A549 (cell line): ENCODE results near the gene BANF2. TPM values are rescaled to one million over a fixed set of nuclear protein-coding genes. Genes with fewer than 3 reads are reported as not detected.

Experiments
- ATAC-seq, 2 experiments: fragments of 200-7000 bp in 1 of 2; fragments of >200 bp in 1 of 2; cut with Nextera tagmentation in 1 of 2; cut with Tn5 transposase in 1 of 2; 3 replicates each; pipeline versions ENCODE4 v1.8.0 to v1.9.1; 2018 to 2020; ENCODE audit warnings: mild to moderate bottlenecking in 1 of 2, moderate library complexity in 1 of 2
- CTCF ChIA-PET: fragments of 300-600 bp; sonication (Branson Sonifier 250); formaldehyde crosslinking; extraction: SDS; loops from one replicate; lab custom pipeline; 2021; ENCODE audit warnings: antibody characterized with exemption, inconsistent platforms; lab: Yijun Ruan, JAX
- POLR2A ChIA-PET: fragments of 350-600 bp; formaldehyde crosslinking; extraction: SDS; loops from one replicate; lab custom pipeline; 2021; ENCODE audit warnings: antibody characterized with exemption, inconsistent platforms; lab: Yijun Ruan, JAX
- DNase-seq, 2 experiments: peaks; one replicate each; pipeline versions ENCODE4 v3.0.0 to v3.0.0-alpha.2; 2011 to 2016; ENCODE audit warnings: low read depth in 1 of 2, low spot score in 1 of 2
- FAIRE-seq: peaks from 2 replicates; lab custom pipeline; 2011; peaks lifted over from hg19 to GRCh38; lab: Jason Lieb, UNC
- H3K27ac ChIP-seq, 2 experiments: fragments of >200 bp; sonication (Bioruptor Twin); formaldehyde crosslinking; 3 replicates each; pipeline ENCODE4 v1.5.1; 2016 to 2017
- H3K4me1 ChIP-seq: fragments of >200 bp; sonication (Bioruptor Twin); formaldehyde crosslinking; 3 replicates; pipeline ENCODE4 v1.6.1; 2016
- H3K4me2 ChIP-seq: fragments of >200 bp; sonication (Bioruptor Twin); formaldehyde crosslinking; 3 replicates; pipeline ENCODE4 v1.6.1; 2016
- H3K4me3 ChIP-seq: fragments of >200 bp; sonication (Bioruptor Twin); formaldehyde crosslinking; 3 replicates; pipeline ENCODE4 v1.5.1; 2016
- H3K9me3 ChIP-seq: fragments of >200 bp; sonication (Bioruptor Twin); formaldehyde crosslinking; 3 replicates; pipeline ENCODE4 v1.6.1; 2016
- BHLHE40 ChIP-seq: IDR thresholded peaks from 2 replicates; pipeline ENCODE4 v1.6.1; 2012; ENCODE audit warnings: low read depth, low read length, inconsistent platforms
- CBX2 ChIP-seq: fragments of 200-600 bp; sonication (generic); IDR thresholded peaks from 2 replicates; pipeline ENCODE4 v1.6.1; 2016; ENCODE audit warnings: low read depth, mild to moderate bottlenecking, borderline replicate concordance
- EHF ChIP-seq: fragments of 250-450 bp; sonication (Bioruptor Pico); IDR thresholded peaks from 2 replicates; pipeline ENCODE4 v1.5.0; 2020; ENCODE audit warnings: mild to moderate bottlenecking
- ESRRA ChIP-seq: fragments of 150-350 bp; IDR thresholded peaks from 2 replicates; pipeline ENCODE4 v1.6.1; 2014; ENCODE audit warnings: mild to moderate bottlenecking, low read length, borderline replicate concordance
- FOSL2 ChIP-seq, 2 experiments: fragments of 450-650 bp in 1 of 2; fragments of >200 bp in 1 of 2; sonication (Bioruptor Twin) in 1 of 2; formaldehyde crosslinking; IDR thresholded peaks; 2 replicates each; pipeline versions ENCODE4 v1.5.0 to v1.6.1; 2016 to 2020; ENCODE audit warnings: mild to moderate bottlenecking in 1 of 2, moderate library complexity in 1 of 2
- GATA3 ChIP-seq: IDR thresholded peaks from 2 replicates; pipeline ENCODE4 v1.6.1; 2012; ENCODE audit warnings: borderline replicate concordance
- HDAC2 ChIP-seq: fragments of 200-600 bp; sonication (generic); IDR thresholded peaks from 2 replicates; pipeline ENCODE4 v1.6.1; 2016
- KDM5A ChIP-seq: fragments of 200-600 bp; sonication (generic); IDR thresholded peaks from 2 replicates; pipeline ENCODE4 v1.6.1; 2016; ENCODE audit warnings: antibody characterized with exemption, mild to moderate bottlenecking
- MAZ ChIP-seq: fragments of 150-350 bp; IDR thresholded peaks from 2 replicates; pipeline ENCODE4 v1.6.1; 2014; ENCODE audit warnings: antibody characterized with exemption, low read depth, low read length, borderline replicate concordance
- NFE2L2 ChIP-seq: fragments of 150-350 bp; conservative IDR thresholded peaks from 2 replicates; pipeline ENCODE4 v1.6.1; 2014; ENCODE audit warnings: low read length
- NR3C1 ChIP-seq: fragments of >200 bp; sonication (Bioruptor Twin); formaldehyde crosslinking; IDR thresholded peaks from 3 replicates; pipeline ENCODE4 v1.6.1; 2017
- RAD21 ChIP-seq, 2 experiments: fragments of >200 bp in 1 of 2; sonication (Bioruptor Twin) in 1 of 2; formaldehyde crosslinking in 1 of 2; IDR thresholded peaks in 1 of 2; conservative IDR thresholded peaks in 1 of 2; 2 replicates in 1 of 2; 3 replicates in 1 of 2; pipeline ENCODE4 v1.6.1; 2012 to 2018; ENCODE audit warnings: inconsistent platforms in 1 of 2
- RNF2 ChIP-seq: fragments of 200-600 bp; sonication (generic); IDR thresholded peaks from 2 replicates; pipeline ENCODE4 v1.6.1; 2016; ENCODE audit warnings: low read depth, mild to moderate bottlenecking, antibody characterized with exemption, moderate library complexity, borderline replicate concordance
- SMC3 ChIP-seq: fragments of >200 bp; sonication (Bioruptor Twin); formaldehyde crosslinking; IDR thresholded peaks from 3 replicates; pipeline ENCODE4 v1.6.1; 2018; ENCODE audit warnings: inconsistent platforms
- WGBS: methylation state at CpG from one replicate; pipeline ENCODE4 v1.1.6; 2017; ENCODE audit errors: missing lambda C conversion rate; 5-methylcytosine and 5-hydroxymethylcytosine counted together
- polyA plus RNA-seq, 4 experiments: library from polyadenylated mRNA; depleted of rRNA in 3 of 4; stranded (reverse); fragments of >200 nt; fragmentation: RNase III in 1 of 4; extraction: RNeasy Plus Mini Kit Qiagen cat#74134 plus additional on column Dnase treatment in 1 of 4; gene quantifications; 2 replicates in 3 of 4; 3 replicates in 1 of 4; pipeline ENCODE4 v1.2.3, GENCODE V29; 2011 to 2017
- TF ChIP-seq, protein P1 (sequence below): fragments of 250-450 bp; sonication (Bioruptor Pico); IDR thresholded peaks from 2 replicates; pipeline ENCODE4 v1.5.0; 2020; ENCODE audit warnings: low read depth, mild to moderate bottlenecking, moderate library complexity
- TF ChIP-seq, protein P2 (sequence below): fragments of 200-600 bp; sonication (generic); IDR thresholded peaks from 2 replicates; pipeline ENCODE4 v1.6.1; 2016; ENCODE audit warnings: antibody characterized with exemption, mild to moderate bottlenecking, moderate library complexity
- TF ChIP-seq, protein P3 (sequence below): fragments of >200 bp; sonication (Bioruptor Twin); formaldehyde crosslinking; IDR thresholded peaks from 3 replicates; pipeline ENCODE4 v1.5.1; 2016

Gene BANF2
- polyA plus RNA-seq, 2 of the 4 experiments (the other 2 are of a cell fraction): not detected

DNA sequence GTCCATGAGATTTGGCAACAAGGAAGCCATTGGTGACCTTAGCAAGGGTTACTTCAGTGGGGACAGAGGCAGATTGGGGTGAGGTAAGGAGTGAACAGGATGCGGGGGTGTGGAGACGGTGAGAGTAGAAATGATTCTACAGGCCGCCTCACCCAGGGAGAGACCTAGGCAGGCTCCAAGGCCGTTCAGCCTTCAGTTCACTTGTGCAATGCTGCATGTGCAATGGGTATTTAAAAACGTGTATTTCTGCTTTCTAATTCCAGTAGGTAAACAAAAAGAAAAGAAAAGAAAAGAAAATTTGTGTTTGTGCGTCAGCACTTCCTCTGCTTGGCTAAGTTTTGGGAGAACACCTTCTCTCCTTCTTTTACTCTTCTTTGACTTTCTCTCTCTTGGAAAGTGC, 56.8 kb downstream of the BANF2 start (continued):
- no peak for TF ChIP-seq EHF (CRISPR knock-in tag)
- TF ChIP-seq FOSL2 (IDR thresholded peaks at IDR 0.05): no peak
- no peak for TF ChIP-seq FOSL2 (CRISPR knock-in tag; IDR thresholded peaks at IDR 0.05)
- TF ChIP-seq, protein P1, sequence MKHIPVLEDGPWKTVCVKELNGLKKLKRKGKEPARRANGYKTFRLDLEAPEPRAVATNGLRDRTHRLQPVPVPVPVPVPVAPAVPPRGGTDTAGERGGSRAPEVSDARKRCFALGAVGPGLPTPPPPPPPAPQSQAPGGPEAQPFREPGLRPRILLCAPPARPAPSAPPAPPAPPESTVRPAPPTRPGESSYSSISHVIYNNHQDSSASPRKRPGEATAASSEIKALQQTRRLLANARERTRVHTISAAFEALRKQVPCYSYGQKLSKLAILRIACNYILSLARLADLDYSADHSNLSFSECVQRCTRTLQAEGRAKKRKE: no peak
- no peak for TF ChIP-seq GATA3
- TF ChIP-seq CBX2: no peak
- no peak for TF ChIP-seq MAZ

DNA sequence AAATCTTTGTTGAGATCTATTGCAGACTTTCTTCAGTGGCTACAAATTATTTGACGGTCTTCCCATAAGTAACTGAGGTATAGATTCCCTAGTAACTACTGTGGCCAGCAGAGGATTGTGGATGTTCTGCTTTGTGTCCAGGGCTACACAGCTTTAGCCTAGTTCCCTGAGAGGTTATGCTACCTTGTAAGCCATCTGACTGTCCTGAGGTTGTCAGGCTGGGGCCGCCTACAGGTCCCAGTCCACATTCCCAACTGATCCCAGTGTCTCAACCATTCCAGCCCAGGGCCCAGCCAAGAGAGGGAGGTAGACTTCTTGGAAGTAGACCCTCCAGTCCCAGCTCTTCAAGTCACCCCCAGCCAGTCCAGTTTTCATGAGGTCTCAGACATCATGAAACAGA, 57.7 kb downstream of the BANF2 start:
- ChIA-PET POLR2A (no interaction called here), CTCF (interaction anchor here (1.6 kb wide), 1 partner anchor 35 kb away, joined by 3 read pairs; no protein-coding TSS in a partner anchor)
- 47% methylated on average over 2 of the region's 2 CpGs for WGBS
- Histone ChIP-seq H3K4me2 (no peak overlapping the region), H3K9me3 (peaks cover 7% of the 10 kb centered on the region; the same call in 1 of the 3 replicates), H3K4me1 (no peaks in the 10 kb centered on the region), H3K27ac (no peak overlapping the region), H3K4me3 (no peak overlapping the region)
- ATAC-seq (no peak), DNase-seq (no peak), FAIRE-seq (no peak)
- TF ChIP-seq, protein P2, sequence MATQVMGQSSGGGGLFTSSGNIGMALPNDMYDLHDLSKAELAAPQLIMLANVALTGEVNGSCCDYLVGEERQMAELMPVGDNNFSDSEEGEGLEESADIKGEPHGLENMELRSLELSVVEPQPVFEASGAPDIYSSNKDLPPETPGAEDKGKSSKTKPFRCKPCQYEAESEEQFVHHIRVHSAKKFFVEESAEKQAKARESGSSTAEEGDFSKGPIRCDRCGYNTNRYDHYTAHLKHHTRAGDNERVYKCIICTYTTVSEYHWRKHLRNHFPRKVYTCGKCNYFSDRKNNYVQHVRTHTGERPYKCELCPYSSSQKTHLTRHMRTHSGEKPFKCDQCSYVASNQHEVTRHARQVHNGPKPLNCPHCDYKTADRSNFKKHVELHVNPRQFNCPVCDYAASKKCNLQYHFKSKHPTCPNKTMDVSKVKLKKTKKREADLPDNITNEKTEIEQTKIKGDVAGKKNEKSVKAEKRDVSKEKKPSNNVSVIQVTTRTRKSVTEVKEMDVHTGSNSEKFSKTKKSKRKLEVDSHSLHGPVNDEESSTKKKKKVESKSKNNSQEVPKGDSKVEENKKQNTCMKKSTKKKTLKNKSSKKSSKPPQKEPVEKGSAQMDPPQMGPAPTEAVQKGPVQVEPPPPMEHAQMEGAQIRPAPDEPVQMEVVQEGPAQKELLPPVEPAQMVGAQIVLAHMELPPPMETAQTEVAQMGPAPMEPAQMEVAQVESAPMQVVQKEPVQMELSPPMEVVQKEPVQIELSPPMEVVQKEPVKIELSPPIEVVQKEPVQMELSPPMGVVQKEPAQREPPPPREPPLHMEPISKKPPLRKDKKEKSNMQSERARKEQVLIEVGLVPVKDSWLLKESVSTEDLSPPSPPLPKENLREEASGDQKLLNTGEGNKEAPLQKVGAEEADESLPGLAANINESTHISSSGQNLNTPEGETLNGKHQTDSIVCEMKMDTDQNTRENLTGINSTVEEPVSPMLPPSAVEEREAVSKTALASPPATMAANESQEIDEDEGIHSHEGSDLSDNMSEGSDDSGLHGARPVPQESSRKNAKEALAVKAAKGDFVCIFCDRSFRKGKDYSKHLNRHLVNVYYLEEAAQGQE: no peak
- TF ChIP-seq FOSL2 (IDR thresholded peaks at IDR 0.05) (no peak), FOSL2 (CRISPR knock-in tag; IDR thresholded peaks at IDR 0.05) (no peak), BHLHE40 (no peak), CBX2 (no peak), NR3C1 (no peak), ESRRA (no peak), KDM5A (no peak), RAD21 (conservative IDR thresholded peaks at IDR 0.05 in 1 of 2, IDR thresholded peaks at IDR 0.05 in 1 of 2) (no peak), RNF2 (no peak), EHF (CRISPR knock-in tag) (no peak), NFE2L2 (no peak), HDAC2 (no peak), SMC3 (no peak)
- TF ChIP-seq, protein P3, sequence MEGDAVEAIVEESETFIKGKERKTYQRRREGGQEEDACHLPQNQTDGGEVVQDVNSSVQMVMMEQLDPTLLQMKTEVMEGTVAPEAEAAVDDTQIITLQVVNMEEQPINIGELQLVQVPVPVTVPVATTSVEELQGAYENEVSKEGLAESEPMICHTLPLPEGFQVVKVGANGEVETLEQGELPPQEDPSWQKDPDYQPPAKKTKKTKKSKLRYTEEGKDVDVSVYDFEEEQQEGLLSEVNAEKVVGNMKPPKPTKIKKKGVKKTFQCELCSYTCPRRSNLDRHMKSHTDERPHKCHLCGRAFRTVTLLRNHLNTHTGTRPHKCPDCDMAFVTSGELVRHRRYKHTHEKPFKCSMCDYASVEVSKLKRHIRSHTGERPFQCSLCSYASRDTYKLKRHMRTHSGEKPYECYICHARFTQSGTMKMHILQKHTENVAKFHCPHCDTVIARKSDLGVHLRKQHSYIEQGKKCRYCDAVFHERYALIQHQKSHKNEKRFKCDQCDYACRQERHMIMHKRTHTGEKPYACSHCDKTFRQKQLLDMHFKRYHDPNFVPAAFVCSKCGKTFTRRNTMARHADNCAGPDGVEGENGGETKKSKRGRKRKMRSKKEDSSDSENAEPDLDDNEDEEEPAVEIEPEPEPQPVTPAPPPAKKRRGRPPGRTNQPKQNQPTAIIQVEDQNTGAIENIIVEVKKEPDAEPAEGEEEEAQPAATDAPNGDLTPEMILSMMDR: no peak

DNA sequence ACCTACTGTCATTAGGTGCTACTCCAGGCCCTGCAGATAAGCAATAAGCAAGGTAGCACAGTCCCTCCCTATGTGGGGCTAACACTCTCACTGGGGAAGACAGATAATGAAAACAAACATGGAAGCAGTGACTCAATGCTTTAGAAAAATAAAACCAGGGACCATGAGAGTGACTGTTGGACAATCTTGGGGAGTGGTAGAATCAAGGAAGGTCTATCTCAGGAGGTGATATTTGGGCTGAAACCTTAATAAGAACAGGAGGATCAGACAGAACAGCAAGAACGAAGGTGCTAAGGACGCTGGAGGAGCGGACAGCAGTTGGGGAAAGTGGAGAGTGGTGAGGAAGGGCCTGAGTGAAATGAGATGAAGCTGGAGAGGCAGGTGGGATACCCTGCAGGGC, 58.2 kb downstream of the BANF2 start:
- WGBS: 12% methylated on average over 3 of the region's 3 CpGs
- Histone ChIP-seq H3K27ac (no peak overlapping the region), H3K9me3 (peaks cover 7% of the 10 kb centered on the region; the same call in 1 of the 3 replicates), H3K4me2 (no peak overlapping the region), H3K4me3 (no peak overlapping the region), H3K4me1 (no peaks in the 10 kb centered on the region)
- no peak for FAIRE-seq
- DNase-seq: no peak
- no peak for ATAC-seq
- ChIA-PET CTCF (interaction anchor here (0.6 to 1.6 kb wide), 2 partner anchors 18 to 36 kb away, joined by 3 read pairs; no protein-coding TSS in a partner anchor), POLR2A (no interaction called here)
- TF ChIP-seq FOSL2 (IDR thresholded peaks at IDR 0.05): no peak
- TF ChIP-seq FOSL2 (CRISPR knock-in tag; IDR thresholded peaks at IDR 0.05): no peak
- no peak for TF ChIP-seq KDM5A
